Mesothelial cell of epicardium (in vitro differentiated cells): ENCODE data around the gene LIMS3. TPM values are rescaled to one million over a fixed set of nuclear protein-coding genes. Genes with fewer than 3 reads are reported as not detected.
"Not testable (repeated sequence)": the region's sequence is repeated elsewhere in the genome, so short reads cannot be mapped to it uniquely, and the experiment has no call there.

Experiments
- DNase-seq, 2 experiments: peaks; one replicate each; pipeline ENCODE4 v3.0.0; 2021; ENCODE audit warnings: low spot score in 2 of 2; ENCODE audit not compliant: unreplicated experiment in 2 of 2
- H3K27ac Mint-ChIP-seq: 2 replicates; pipeline ENCODE4 v1.8.0; 2021; ENCODE audit warnings: mixed read lengths
- H3K27me3 Mint-ChIP-seq: 2 replicates; pipeline ENCODE4 v1.8.0; 2021; ENCODE audit warnings: low read depth, mixed read lengths
- H3K36me3 Mint-ChIP-seq: 2 replicates; pipeline ENCODE4 v1.8.0; 2021; ENCODE audit warnings: mixed read lengths
- H3K4me1 Mint-ChIP-seq: 2 replicates; pipeline ENCODE4 v1.8.0; 2021; ENCODE audit warnings: mixed read lengths
- H3K4me3 Mint-ChIP-seq: 2 replicates; pipeline ENCODE4 v1.8.0; 2021; ENCODE audit warnings: mild to moderate bottlenecking, moderate library complexity, mixed read lengths
- H3K9me3 Mint-ChIP-seq: 2 replicates; pipeline ENCODE4 v1.8.0; 2021; ENCODE audit warnings: mixed read lengths
- total RNA-seq: library from RNA; stranded (reverse); gene quantifications from 3 replicates; pipeline ENCODE4 v1.2.1, GENCODE V29; 2021

The LIMS3 gene
- total RNA-seq, 1 donor from 2014 or later = 2.1 TPM

GRCh38 chr2:109908626-109909025 is 10.1 kb downstream of the LIMS3 start:
- H3K27me3 Mint-ChIP-seq, H3K27ac Mint-ChIP-seq, H3K4me3 Mint-ChIP-seq, H3K36me3 Mint-ChIP-seq, H3K9me3 Mint-ChIP-seq, DNase-seq, H3K4me1 Mint-ChIP-seq: not testable (repeated sequence)

- H3K27ac Mint-ChIP-seq, H3K27me3 Mint-ChIP-seq: not testable (repeated sequence)
These were observed 12.3 kb downstream of the LIMS3 start for GRCh38 chr2:109910789-109911188.

GRCh38 chr2:109913911-109914310 is 15.4 kb downstream of the LIMS3 start:
- H3K36me3 Mint-ChIP-seq, H3K27me3 Mint-ChIP-seq, H3K4me3 Mint-ChIP-seq, H3K27ac Mint-ChIP-seq, DNase-seq, H3K4me1 Mint-ChIP-seq, H3K9me3 Mint-ChIP-seq: not testable (repeated sequence)

More at GRCh38 chr2:109910789-109911188, 12.3 kb downstream of the LIMS3 start:
- DNase-seq, H3K4me1 Mint-ChIP-seq, H3K4me3 Mint-ChIP-seq, H3K9me3 Mint-ChIP-seq, H3K36me3 Mint-ChIP-seq: not testable (repeated sequence)

- not testable (repeated sequence) for H3K27me3 Mint-ChIP-seq, H3K4me1 Mint-ChIP-seq, H3K36me3 Mint-ChIP-seq, H3K4me3 Mint-ChIP-seq, H3K27ac Mint-ChIP-seq, H3K9me3 Mint-ChIP-seq, DNase-seq
These were observed 16.1 kb downstream of the LIMS3 start for GRCh38 chr2:109914552-109914951.

- H3K36me3 Mint-ChIP-seq, H3K4me1 Mint-ChIP-seq, DNase-seq, H3K9me3 Mint-ChIP-seq, H3K4me3 Mint-ChIP-seq, H3K27ac Mint-ChIP-seq, H3K27me3 Mint-ChIP-seq: not testable (repeated sequence)
These were observed 17.3 kb downstream of the LIMS3 start for GRCh38 chr2:109915830-109916229.

GRCh38 chr2:109920162-109920561 is 21.7 kb downstream of the LIMS3 start:
- DNase-seq, H3K27me3 Mint-ChIP-seq, H3K4me3 Mint-ChIP-seq, H3K27ac Mint-ChIP-seq, H3K36me3 Mint-ChIP-seq, H3K4me1 Mint-ChIP-seq, H3K9me3 Mint-ChIP-seq: not testable (repeated sequence)

- H3K4me3 Mint-ChIP-seq, H3K4me1 Mint-ChIP-seq, H3K27ac Mint-ChIP-seq, DNase-seq, H3K27me3 Mint-ChIP-seq, H3K36me3 Mint-ChIP-seq, H3K9me3 Mint-ChIP-seq: not testable (repeated sequence)
These were observed 23.3 kb downstream of the LIMS3 start for GRCh38 chr2:109921543-109922384.

- not testable (repeated sequence) for H3K4me1 Mint-ChIP-seq, H3K4me3 Mint-ChIP-seq, DNase-seq, H3K9me3 Mint-ChIP-seq, H3K36me3 Mint-ChIP-seq, H3K27ac Mint-ChIP-seq, H3K27me3 Mint-ChIP-seq
These were observed 26.0 kb downstream of the LIMS3 start for GRCh38 chr2:109924481-109924880.

- not testable (repeated sequence) for H3K27ac Mint-ChIP-seq, H3K27me3 Mint-ChIP-seq, H3K4me1 Mint-ChIP-seq, H3K4me3 Mint-ChIP-seq, H3K9me3 Mint-ChIP-seq, H3K36me3 Mint-ChIP-seq, DNase-seq
These were observed 29.3 kb downstream of the LIMS3 start for GRCh38 chr2:109927803-109928202.

- H3K4me1 Mint-ChIP-seq, H3K27ac Mint-ChIP-seq, H3K36me3 Mint-ChIP-seq, DNase-seq, H3K9me3 Mint-ChIP-seq, H3K27me3 Mint-ChIP-seq, H3K4me3 Mint-ChIP-seq: not testable (repeated sequence)
These were observed 30.7 kb downstream of the LIMS3 start for GRCh38 chr2:109929222-109929621.

GRCh38 chr2:109936534-109936933 is 38.0 kb downstream of the LIMS3 start:
- DNase-seq, H3K4me1 Mint-ChIP-seq, H3K27ac Mint-ChIP-seq, H3K36me3 Mint-ChIP-seq, H3K9me3 Mint-ChIP-seq, H3K27me3 Mint-ChIP-seq, H3K4me3 Mint-ChIP-seq: not testable (repeated sequence)

GRCh38 chr2:109945362-109945761 is 46.9 kb downstream of the LIMS3 start:
- H3K9me3 Mint-ChIP-seq, DNase-seq, H3K27me3 Mint-ChIP-seq, H3K36me3 Mint-ChIP-seq, H3K27ac Mint-ChIP-seq, H3K4me3 Mint-ChIP-seq, H3K4me1 Mint-ChIP-seq: not testable (repeated sequence)

- DNase-seq, H3K4me3 Mint-ChIP-seq, H3K27ac Mint-ChIP-seq, H3K9me3 Mint-ChIP-seq, H3K27me3 Mint-ChIP-seq, H3K36me3 Mint-ChIP-seq, H3K4me1 Mint-ChIP-seq: not testable (repeated sequence)
These were observed 48.9 kb downstream of the LIMS3 start for GRCh38 chr2:109947262-109947958.

- H3K27ac Mint-ChIP-seq, DNase-seq, H3K4me3 Mint-ChIP-seq, H3K27me3 Mint-ChIP-seq, H3K36me3 Mint-ChIP-seq, H3K9me3 Mint-ChIP-seq, H3K4me1 Mint-ChIP-seq: not testable (repeated sequence)
These were observed 49.6 kb downstream of the LIMS3 start for GRCh38 chr2:109947959-109948520.
